SU-DHL-6 (cell line): Measurements from ENCODE around the gene SOAT2.

ENCODE experiments used
- EZH2phosphoT487 ChIP-seq: fragments of 200-600 bp; sonication (generic), shearing (Covaris generic); conservative IDR thresholded peaks from 2 replicates; pipeline ENCODE4 v1.6.1; 2018; ENCODE audit warnings: mild to moderate bottlenecking, antibody characterized with exemption, low read length, moderate library complexity, mixed read lengths
- TF ChIP-seq, protein P1 (sequence below): fragments of 200-600 bp; sonication (generic); IDR thresholded peaks from one replicate; pipeline ENCODE4 v1.5.1; 2017; ENCODE audit warnings: antibody characterized with exemption, mild to moderate bottlenecking, low read length, moderate library complexity; ENCODE audit not compliant: insufficient read depth, poor library complexity, severe bottlenecking

DNA sequence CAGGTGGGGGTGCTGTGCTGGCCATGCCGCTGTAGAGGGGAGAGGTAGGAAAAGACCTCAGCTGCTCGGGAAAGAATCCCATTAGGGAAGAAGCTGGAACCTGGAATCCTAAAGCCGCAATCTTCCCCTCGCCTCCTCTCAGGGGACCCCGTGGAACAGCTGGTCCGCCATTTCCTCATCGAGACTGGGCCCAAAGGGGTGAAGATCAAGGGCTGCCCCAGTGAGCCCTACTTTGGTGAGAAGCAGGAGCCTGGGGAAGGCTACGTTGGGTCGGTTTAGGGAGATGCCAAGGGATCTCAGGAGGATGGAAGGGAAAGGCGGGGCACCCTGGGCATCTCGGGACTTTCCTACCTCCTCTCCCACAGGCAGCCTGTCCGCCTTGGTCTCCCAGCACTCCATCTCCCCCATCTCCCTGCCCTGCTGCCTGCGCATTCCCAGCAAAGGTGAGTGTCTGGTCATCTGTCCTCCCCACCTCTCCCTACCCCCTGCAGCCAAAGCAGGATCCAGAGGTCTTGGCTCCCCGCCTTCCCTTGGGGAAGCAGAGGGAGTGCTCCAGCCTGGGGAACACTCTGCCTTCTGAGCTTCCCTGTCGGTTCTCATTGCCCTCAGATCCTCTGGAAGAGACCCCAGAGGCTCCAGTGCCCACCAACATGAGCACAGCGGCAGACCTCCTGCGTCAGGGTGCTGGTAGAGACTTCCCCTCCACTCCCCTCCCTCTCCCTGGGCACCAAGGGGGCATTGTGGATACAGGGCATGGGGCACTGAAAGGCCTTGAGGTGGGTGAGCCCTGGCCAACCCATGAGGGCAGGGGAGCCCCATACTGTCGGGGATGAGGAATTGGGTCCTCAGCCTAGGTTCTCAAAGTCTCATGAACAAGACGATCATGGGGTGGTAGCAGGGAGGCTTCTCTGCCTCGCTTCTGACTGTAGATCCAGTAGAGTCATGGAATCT lies 41.0 kb upstream of the SOAT2 start:
- TF ChIP-seq, protein P1, sequence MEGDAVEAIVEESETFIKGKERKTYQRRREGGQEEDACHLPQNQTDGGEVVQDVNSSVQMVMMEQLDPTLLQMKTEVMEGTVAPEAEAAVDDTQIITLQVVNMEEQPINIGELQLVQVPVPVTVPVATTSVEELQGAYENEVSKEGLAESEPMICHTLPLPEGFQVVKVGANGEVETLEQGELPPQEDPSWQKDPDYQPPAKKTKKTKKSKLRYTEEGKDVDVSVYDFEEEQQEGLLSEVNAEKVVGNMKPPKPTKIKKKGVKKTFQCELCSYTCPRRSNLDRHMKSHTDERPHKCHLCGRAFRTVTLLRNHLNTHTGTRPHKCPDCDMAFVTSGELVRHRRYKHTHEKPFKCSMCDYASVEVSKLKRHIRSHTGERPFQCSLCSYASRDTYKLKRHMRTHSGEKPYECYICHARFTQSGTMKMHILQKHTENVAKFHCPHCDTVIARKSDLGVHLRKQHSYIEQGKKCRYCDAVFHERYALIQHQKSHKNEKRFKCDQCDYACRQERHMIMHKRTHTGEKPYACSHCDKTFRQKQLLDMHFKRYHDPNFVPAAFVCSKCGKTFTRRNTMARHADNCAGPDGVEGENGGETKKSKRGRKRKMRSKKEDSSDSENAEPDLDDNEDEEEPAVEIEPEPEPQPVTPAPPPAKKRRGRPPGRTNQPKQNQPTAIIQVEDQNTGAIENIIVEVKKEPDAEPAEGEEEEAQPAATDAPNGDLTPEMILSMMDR = no peak
- no peak for TF ChIP-seq EZH2phosphoT487
